Endothelial cell of umbilical vein (primary cell): ENCODE results near the gene ANTXRL. TPM values are rescaled to one million over a fixed set of nuclear protein-coding genes. Genes with fewer than 3 reads are reported as not detected.
"Not testable (repeated sequence)": the region's sequence is repeated elsewhere in the genome, so short reads cannot be mapped to it uniquely, and the experiment has no call there.

Source experiments
- BruUV-seq: library from RNA; stranded (reverse); fragments of 400-500 nt; replicated peaks from 2 replicates; lab custom pipeline; 2021; lab: Mats Ljungman, UMichigan
- CTCF ChIA-PET: fragments of 300-600, 350-600 bp; sonication (Branson Sonifier 250); formaldehyde crosslinking; loops from one replicate; lab custom pipeline; 2021; ENCODE audit warnings: antibody characterized with exemption, inconsistent platforms; lab: Charles Lee
- POLR2A ChIA-PET: fragments of 300-600, 350-600 bp; sonication (Branson Sonifier 250); formaldehyde crosslinking; loops from one replicate; lab custom pipeline; 2021; ENCODE audit warnings: antibody characterized with exemption, inconsistent platforms; lab: Charles Lee
- DNase-seq: peaks from one replicate; pipeline ENCODE4 v3.0.0-alpha.2; 2011; ENCODE audit warnings: low read depth, low spot score
- FAIRE-seq: peaks from 2 replicates; lab custom pipeline; 2011; peaks lifted over from hg19 to GRCh38; lab: Jason Lieb, UNC
- H2AFZ ChIP-seq: 2 replicates; pipeline ENCODE4 v1.6.0; 2012; ENCODE audit warnings: low read depth, low read length, control low read depth, inconsistent platforms
- H3K27ac ChIP-seq: 2 replicates; pipeline ENCODE4 v1.5.1; 2011; ENCODE audit warnings: low read depth, mild to moderate bottlenecking, control low read depth, low read length, moderate library complexity; ENCODE audit not compliant: insufficient read depth
- H3K27me3 ChIP-seq, 2 experiments: 2 replicates each; pipeline versions ENCODE4 v1.6.0 to v1.6.1; 2011; ENCODE audit warnings: low read length in 2 of 2, mixed read lengths in 1 of 2; ENCODE audit not compliant: control insufficient read depth in 2 of 2, insufficient read depth in 2 of 2
- H3K36me3 ChIP-seq, 2 experiments: 2 replicates in 1 of 2; 3 replicates in 1 of 2; pipeline ENCODE4 v1.5.1; 2011; ENCODE audit warnings: low read length in 2 of 2, mild to moderate bottlenecking in 1 of 2, moderate library complexity in 1 of 2; ENCODE audit not compliant: control insufficient read depth in 2 of 2, insufficient read depth in 2 of 2; ENCODE audit errors: extremely low read depth in 1 of 2
- H3K4me1 ChIP-seq: 3 replicates; pipeline ENCODE4 v1.5.1; 2011; ENCODE audit warnings: mild to moderate bottlenecking, low read length; ENCODE audit not compliant: control insufficient read depth, insufficient read depth; ENCODE audit errors: extremely low read depth
- H3K4me2 ChIP-seq: 2 replicates; pipeline ENCODE4 v1.6.1; 2011; ENCODE audit warnings: low read length, control low read depth, mixed read lengths; ENCODE audit not compliant: insufficient read depth
- H3K4me3 ChIP-seq, 3 experiments: fragments of 200-600 bp in 1 of 3; sonication (generic), shearing (Covaris generic) in 1 of 3; replicated peaks in 1 of 3; 2 replicates each; pipeline ENCODE4 v1.5.1; 2011 to 2016; ENCODE audit warnings: control low read depth in 3 of 3, low read length in 3 of 3, mild to moderate bottlenecking in 2 of 3, inconsistent platforms in 1 of 3, low read depth in 1 of 3, moderate library complexity in 1 of 3; ENCODE audit not compliant: insufficient read depth in 1 of 3
- H3K79me2 ChIP-seq: 2 replicates; pipeline ENCODE4 v1.6.0; 2012; ENCODE audit warnings: low read length, inconsistent platforms; ENCODE audit not compliant: control insufficient read depth, insufficient read depth
- H3K9ac ChIP-seq: replicated peaks from 2 replicates; pipeline ENCODE3; 2011; ENCODE audit warnings: low read length, control low read depth; ENCODE audit not compliant: insufficient read depth; ENCODE audit errors: extremely low read depth
- H3K9me1 ChIP-seq: replicated peaks from 3 replicates; pipeline ENCODE4 v1.6.0; 2011; ENCODE audit warnings: mild to moderate bottlenecking, low read length; ENCODE audit not compliant: control insufficient read depth, insufficient read depth; ENCODE audit errors: extremely low read depth
- H3K9me3 ChIP-seq: replicated peaks from 2 replicates; pipeline ENCODE4 v1.5.1; 2012; ENCODE audit warnings: low read length, inconsistent platforms; ENCODE audit not compliant: control insufficient read depth, insufficient read depth
- H4K20me1 ChIP-seq: replicated peaks from 2 replicates; pipeline ENCODE3; 2011; ENCODE audit warnings: mild to moderate bottlenecking, low read length; ENCODE audit not compliant: control insufficient read depth, insufficient read depth; ENCODE audit errors: extremely low read depth
- POLR2AphosphoS5 ChIP-seq: IDR thresholded peaks from 2 replicates; pipeline ENCODE4 v1.6.1; 2012; ENCODE audit warnings: low read depth, mild to moderate bottlenecking, control low read depth, low read length, moderate library complexity; ENCODE audit not compliant: insufficient read depth
- dilution Hi-C: fragments of 300-500 bp; cut with MboI; formaldehyde crosslinking; loops from one replicate; pipeline ENCODE4 v1.15.0; 2019; ENCODE audit warnings: low sequenced_read_pairs; ENCODE audit not compliant: extremely low pct_ligation_motif_present
- intact Hi-C: fragments of 100-400 bp; cut with micrococcal nuclease; formaldehyde crosslinking; loops from one replicate; pipeline ENCODE4 v1.10.0; 2022
- polyA plus RNA-seq, 4 experiments: library from polyadenylated mRNA; depleted of rRNA in 3 of 4; stranded (reverse) in 3 of 4; unstranded in 1 of 4; fragments of >200 nt; gene quantifications; 2 replicates each; pipeline versions ENCODE4 v1.2.1 to v1.2.3, GENCODE V29; 2011 to 2012; ENCODE audit warnings: missing spikeins in 1 of 4
- total RNA-seq: library from RNA; stranded (reverse); gene quantifications from 2 replicates; pipeline ENCODE4 v1.2.3, GENCODE V29; 2021
- TF ChIP-seq, protein P1 (sequence below): IDR thresholded peaks from 2 replicates; pipeline ENCODE4 v1.6.1; 2011; ENCODE audit not compliant: insufficient read depth, insufficient read length

Gene ANTXRL
- total and polyA plus RNA-seq, 2 donors (not counting 3 experiments of a cell fraction or from before 2014, with no cell fraction given), result not detected

DNA sequence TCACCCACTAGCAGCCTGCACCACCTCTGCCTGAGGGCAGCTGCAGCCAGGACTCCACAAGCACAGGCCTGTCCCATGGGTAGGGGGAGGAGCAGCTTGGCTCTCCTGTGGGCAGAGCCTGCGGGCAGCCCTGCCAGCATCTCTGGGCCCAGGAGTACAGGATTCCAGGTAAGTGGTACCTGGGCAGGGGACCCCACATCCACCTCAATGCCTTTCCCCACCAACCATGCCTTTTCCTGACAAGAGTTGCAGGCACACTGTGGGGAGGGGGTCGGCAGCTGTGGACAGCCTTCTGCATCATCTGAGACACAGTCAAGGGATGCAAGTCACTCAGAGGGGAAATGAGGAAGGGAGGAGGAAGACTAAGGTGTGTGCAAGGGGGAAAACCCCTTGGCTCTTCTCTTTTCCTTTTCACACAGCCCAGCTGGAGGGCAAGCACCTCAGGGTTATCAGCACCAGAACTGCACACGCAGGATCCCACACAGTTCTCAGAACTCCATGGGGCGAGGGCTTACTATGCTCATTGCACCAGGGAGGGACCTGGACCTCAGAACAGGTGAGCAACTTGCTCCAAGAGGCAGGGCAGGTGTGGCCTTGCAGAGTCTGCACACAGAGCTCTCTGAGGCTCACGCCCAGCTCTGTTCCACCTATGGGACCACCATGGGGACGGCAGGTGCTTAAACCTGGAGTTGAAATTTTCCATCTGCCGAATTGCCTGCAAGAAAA lies 16.5 kb upstream of the ANTXRL start:
- Histone ChIP-seq H3K4me2 (no peak overlapping the region), H4K20me1 (no peaks in the 10 kb centered on the region), H3K9ac (no peak overlapping the region), H3K79me2 (no peaks in the 10 kb centered on the region), H3K4me3 (no peak overlapping the region), H3K9me1 (no peaks in the 10 kb centered on the region), H3K27me3 (no peaks in the 10 kb centered on the region), H2AFZ (no peak overlapping the region), H3K4me1 (no peaks in the 10 kb centered on the region), H3K9me3 (no peaks in the 10 kb centered on the region), H3K36me3 (no peaks in the 10 kb centered on the region), H3K27ac (no peak overlapping the region)
- TF ChIP-seq, protein P1, sequence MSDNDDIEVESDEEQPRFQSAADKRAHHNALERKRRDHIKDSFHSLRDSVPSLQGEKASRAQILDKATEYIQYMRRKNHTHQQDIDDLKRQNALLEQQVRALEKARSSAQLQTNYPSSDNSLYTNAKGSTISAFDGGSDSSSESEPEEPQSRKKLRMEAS, result no peak
- TF ChIP-seq POLR2AphosphoS5, result no peak
- no TSS peak for BruUV-seq
- DNase-seq, result no peak
- POLR2A ChIA-PET, result no interaction called here
- CTCF ChIA-PET, result no interaction called here
- intact Hi-C loops, result no loop called here
- no peak for FAIRE-seq
- dilution Hi-C loops, result no loop called here

DNA sequence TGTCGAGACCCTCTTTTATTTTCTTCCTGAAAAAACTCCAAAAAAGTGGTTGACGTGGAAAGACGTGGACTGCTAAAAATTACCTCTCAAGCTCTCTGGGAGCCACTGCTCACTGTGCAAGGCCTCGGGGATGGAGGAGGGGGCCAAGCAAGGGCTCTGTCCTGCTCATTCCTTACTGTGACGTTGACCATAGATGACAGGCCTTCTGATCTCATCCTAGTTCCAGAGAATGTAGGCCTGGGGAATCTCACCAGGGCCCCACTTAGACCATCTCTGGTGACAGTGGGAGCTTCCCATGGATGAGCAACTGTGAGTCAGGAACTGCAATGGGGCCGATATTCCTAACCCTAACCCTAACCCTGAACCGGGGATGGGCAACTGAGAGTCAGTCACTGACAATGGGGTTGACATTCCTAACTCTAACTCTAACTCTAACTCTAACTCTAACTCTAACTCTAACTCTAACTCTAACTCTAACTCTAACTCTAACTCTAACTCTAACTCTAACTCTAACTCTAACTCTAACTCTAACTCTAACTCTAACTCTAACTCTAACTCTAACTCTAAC lies 15.8 kb upstream of the ANTXRL start:
- DNase-seq, H3K4me1 ChIP-seq, dilution Hi-C loops, H3K9ac ChIP-seq, H3K36me3 ChIP-seq, H3K27me3 ChIP-seq, H3K4me3 ChIP-seq, POLR2A ChIA-PET, H3K9me1 ChIP-seq, H3K4me2 ChIP-seq, H3K79me2 ChIP-seq, intact Hi-C loops, H3K27ac ChIP-seq, CTCF ChIA-PET, H2AFZ ChIP-seq, FAIRE-seq, H3K9me3 ChIP-seq, BruUV-seq, H4K20me1 ChIP-seq: not testable (repeated sequence)

DNA sequence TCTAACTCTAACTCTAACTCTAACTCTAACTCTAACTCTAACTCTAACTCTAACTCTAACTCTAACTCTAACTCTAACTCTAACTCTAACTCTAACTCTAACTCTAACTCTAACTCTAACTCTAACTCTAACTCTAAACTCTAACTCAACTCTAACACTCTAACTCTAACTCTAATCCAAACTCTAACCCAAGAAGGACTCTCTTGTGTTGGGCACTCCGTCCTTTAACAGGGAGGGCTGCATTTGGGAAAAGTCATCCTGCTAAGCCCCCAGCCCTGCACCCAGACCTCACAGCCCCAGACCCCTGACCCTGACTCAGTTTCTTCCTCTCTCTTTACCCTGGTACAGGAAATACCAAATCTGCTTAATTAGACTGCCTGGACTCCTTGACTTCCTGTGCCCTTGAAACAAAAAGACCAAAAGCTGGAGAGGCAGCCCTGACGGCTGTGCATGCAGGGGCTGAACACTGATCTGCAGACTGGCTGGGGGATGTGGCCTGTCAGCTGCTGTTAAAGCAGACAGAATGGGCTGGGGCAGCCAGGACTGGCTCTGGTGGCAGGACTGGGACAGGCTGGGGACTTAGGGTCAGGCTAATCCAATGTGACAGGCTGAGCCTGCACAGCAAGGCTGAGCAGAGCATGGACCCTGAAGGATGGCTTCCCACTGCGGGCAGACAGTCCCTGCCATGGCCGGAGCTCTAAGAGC lies 14.8 kb upstream of the ANTXRL start:
- H3K27ac ChIP-seq, H3K9me1 ChIP-seq, dilution Hi-C loops, H4K20me1 ChIP-seq, POLR2A ChIA-PET, DNase-seq, BruUV-seq, FAIRE-seq, H3K4me3 ChIP-seq, H3K4me1 ChIP-seq, H3K4me2 ChIP-seq, H2AFZ ChIP-seq, CTCF ChIA-PET, H3K9me3 ChIP-seq, H3K27me3 ChIP-seq, intact Hi-C loops, H3K79me2 ChIP-seq, H3K9ac ChIP-seq, H3K36me3 ChIP-seq: not testable (repeated sequence)
